Activated CD4-positive, alpha-beta T cell treated with anti-CD3 and anti-CD28 coated beads, Interleukin-2, Interleukin-6, amounts not matched to agents 100 ng/mL and 50 ng/mL, durations not matched to agents 16 hours and 8 hours (primary cell): ENCODE results near the gene DBI.

Source experiments
- DNase-seq: peaks from one replicate; pipeline ENCODE4 v3.0.0-alpha.2; 2020

DBI gene

DNA sequence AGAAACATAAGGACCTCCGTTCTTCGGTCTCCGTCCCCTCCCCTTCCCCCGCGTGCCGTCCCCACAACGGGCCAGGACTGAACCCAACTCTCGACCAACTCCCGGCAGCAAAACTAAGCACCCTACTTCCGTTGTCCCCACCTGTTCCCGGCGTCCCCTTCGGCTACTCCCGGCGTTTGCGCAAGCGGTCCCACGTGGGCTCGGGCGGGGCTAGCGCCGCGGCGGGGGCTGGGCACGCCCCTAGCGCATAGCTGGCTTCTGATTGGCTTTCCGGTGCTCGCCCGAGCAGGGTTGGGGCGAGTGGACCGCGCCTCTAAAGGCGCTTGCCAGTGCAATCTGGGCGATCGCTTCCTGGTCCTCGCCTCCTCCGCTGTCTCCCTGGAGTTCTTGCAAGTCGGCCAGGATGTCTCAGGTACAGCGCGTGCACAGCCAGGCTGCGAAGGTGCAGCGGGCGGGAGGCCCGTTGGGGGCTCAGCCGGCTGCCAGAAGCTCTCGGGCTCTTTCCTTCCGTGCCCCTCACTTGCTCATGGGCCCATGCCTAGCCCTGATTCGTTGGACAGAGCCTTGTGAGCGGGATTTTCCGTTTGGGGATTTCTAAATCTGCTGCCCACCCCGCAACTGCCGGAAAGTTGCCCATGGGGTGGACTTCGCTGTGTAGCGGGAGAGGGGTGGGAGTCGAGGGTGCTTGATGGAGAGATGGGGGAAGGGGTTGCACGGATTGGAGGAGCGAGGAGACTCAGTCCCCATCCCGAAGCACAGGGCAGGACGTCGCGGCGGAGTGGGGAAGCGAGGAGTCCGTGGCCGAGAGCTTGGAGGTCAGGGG is at the start of gene DBI, which contains the start of gene C2orf76:
DBI (plus strand) TSS at position 329 of the 823 bp plus-strand sequence; CDS start at position 404, 75 bp downstream.
C2orf76 (minus strand) TSS at position 186 of the 823 bp plus-strand sequence. CDS start 26,875 bp downstream, outside the sequence.
- peak; percentile 97 for DNase-seq

GRCh38 chr2:119317554-119317953 is 49.2 kb upstream of the DBI start:
- no peak for DNase-seq

GRCh38 chr2:119319593-119319992 is 47.2 kb upstream of the DBI start:
- no peak for DNase-seq

GRCh38 chr2:119323459-119323858 is 43.3 kb upstream of the DBI start:
- DNase-seq: no peak

DNA sequence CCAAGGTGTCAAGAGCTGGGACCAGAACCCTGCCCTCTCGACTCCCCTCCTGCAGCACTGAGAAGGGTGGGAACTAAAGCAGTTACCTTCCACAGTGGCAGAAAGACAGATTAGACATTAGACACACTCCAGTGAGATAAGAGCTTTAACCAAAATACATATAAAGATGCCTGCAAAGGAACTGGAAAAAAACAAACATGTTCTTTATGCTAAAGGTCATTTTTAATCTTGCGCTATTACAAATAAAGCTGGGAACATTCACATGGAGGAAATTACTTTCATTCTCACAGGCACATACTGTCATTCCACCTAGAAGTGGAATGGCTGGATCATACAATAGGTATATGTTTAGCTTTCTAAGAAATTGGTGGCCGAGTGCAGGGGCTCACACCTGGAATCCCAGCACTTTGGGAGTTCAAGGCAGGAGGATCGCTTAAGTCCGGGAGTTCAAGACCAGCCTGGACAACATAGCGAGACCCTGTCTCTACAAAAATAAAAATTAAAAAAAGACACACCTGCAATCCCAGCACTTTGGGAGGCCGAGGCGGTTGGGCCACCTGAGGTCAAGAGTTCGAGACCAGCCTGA is 42.0 kb upstream of the DBI start:
- no peak for DNase-seq

- DNase-seq: no peak
Measured at GRCh38 chr2:119326938-119327337, 39.8 kb upstream of the DBI start.

DNA sequence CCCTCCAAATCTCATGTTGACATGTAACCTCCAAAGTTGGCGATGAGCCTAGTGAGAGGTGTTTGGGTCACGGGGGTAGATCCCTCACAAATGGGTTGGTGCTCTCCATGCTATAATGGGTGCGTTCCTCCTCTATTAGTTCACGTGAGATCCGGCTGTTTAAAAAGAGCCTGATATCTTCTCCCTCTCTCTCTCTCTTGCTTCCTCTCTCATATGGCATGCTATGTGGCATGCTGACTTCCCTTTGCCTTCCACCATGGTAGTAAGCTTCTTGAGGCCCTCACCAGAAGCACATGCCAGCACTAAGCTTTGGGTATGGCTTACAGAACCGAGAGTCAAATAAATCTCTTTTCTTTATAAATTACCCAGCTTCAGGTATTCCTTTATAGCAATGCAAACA is 39.3 kb upstream of the DBI start:
- DNase-seq: no peak

GRCh38 chr2:119332953-119333352 is 33.8 kb upstream of the DBI start:
- DNase-seq: no peak

DNA sequence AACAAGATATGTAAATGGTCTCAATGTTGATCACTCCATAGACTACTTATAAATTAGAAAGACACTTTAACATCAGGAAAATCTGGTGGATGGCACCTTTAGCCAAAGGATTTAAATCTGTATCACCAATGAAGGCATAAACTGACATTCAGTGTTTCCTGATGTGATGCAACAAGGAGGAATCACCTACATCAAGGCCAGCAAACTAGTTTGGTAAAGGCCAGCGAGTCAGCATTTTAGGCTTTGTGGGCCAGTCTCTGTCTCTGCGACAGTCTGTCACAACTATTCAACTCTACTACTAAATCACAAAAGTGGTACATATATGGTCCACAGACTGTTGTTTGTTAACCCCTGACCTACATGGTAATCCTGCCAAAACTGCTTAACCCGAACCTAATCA is 33.4 kb upstream of the DBI start:
- no peak for DNase-seq

- no peak for DNase-seq
Measured at GRCh38 chr2:119333833-119334232, 32.9 kb upstream of the DBI start.

GRCh38 chr2:119337749-119338148 is 29.0 kb upstream of the DBI start:
- DNase-seq: no peak

DNA sequence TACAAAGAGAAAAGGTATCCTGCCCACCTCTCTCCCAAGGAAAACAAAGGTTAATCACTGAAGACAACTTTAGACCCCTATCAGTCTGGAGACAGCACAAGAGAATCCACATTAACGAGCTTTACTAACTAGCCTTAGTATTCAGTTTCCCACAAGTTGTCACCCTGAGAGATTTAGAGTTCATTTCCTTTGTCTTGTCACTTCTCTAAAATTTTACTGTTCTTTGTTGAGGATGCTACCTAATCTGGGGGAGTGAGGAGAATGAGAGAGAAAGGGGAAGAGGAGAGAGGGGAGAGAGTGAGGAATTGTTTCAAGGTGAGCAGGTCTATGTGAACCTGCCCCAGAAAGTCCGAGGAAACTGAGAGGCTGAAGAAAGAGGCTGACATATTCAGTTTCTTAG is 28.5 kb upstream of the DBI start:
- DNase-seq: no peak

DNA sequence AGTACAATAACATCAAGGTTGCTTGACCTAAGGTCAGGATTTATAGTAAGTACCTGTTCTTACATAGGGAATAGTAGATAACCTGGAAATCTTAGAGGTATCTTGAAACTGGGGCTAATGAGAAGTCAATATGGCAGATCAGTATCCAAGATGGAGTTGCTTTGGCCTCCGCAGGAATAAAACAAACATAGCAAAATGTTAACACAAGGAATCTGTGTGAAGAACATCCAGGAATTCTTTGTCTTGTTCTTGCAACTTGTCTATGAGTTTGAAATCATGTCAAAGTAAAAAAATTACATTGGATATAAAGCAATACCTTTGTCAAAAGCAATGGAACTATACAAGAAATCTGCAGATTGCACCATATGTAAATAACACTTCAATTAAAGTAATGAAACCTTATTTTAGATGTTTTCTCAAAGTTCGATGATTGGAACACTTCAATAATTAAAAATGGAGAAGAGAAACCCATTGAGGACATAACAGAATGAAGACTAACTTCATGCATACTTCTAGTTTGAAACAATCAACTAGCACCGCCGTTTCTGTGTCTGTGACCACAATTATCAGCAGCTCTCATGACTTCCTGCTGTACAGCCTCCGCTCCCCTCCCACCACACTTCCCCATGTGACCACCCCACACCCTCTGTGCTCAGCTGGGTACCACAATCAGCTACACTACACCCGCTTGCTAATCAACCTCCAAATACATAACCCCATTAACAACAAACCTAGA is 27.8 kb upstream of the DBI start:
- DNase-seq: peak; percentile 12

DNA sequence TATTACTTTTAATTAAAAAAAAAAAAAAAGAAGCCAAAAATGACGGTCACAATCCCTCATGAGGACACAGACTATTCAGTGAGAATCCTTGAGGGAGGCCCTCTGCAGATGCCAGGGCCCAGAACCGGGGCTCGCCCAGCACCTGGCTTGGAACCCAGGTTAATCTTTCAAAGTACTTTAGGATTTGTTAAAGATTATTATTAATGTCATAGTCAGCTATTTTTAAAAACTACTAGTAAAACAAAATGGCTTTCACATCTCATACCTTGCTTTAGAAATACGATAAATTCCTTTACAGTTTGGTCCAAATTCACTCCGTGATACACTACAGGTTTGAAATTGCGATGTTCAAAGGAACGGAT is 27.2 kb upstream of the DBI start:
- DNase-seq: no peak

GRCh38 chr2:119341684-119342083 is 25.1 kb upstream of the DBI start:
- no peak for DNase-seq

- DNase-seq: no peak
Measured at GRCh38 chr2:119349289-119349688, 17.5 kb upstream of the DBI start.

DNA sequence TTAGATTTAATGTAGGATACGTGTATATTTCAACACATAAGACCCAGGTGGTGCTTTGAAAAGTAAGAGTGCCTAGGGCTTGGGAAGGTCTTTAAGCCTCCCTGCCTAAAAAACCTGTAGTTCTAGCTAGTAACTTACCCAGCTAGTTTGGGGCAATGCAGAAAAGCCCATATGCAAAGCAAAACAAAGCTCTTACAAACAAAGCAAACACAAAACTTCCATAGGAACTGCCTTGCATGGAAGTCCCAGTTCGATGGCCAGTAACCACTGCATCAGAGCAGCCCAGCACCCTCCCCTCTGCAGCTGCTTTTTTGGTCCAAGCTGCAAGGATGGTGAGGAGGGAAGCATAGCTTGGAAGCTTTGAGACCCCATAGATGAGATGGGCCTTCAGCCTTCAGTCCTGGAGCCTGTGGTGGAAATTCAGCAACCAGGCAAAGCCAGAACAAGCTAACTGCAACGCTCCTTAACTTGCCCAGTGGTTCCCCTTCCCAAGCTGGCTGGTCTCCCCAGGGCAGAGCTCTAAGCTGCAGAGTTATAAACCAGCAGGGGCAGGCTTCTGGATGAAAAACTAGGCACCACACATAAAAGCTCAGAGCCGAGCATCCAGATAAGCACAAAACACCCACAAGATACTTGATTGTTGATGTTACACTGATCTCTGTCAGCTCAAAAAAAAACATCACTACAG is 16.3 kb upstream of the DBI start:
- DNase-seq: no peak

DNA sequence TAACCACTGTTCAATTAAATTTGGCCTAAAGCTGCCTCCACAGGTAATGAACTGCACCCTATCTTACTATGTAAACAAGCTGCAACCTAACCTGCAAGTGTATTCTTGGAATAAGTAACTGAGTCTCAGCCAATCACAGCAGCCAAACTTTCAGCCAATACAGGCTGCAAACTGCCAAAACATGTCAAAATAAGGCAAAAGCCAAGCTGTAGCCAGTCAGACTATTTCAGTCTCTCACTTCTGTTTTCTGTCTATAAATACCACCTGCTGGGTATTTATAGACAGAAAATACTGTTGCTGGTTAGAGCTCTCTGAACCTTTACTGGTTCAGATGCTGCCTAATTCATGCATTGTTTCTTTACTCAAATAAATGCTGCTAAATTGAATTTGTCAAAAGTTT is 14.4 kb upstream of the DBI start:
- no peak for DNase-seq

DNA sequence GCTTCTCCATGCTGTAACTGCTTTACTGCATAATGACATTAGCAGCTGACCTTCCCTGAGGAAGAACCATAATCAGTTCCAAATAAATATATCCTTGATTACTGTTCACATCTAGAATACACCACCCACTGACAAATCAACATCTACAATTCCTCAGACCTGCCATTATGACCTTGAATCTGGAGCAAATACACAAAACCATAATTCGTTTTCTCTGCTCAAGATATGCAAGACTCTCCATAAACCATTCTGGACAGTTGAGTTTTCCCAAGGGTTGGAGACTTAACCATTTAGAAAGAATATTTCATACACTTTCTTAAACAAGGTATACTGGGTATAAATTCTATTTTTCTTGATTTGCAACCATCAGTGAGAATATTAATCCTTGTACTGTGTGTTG is 11.9 kb upstream of the DBI start:
- no peak for DNase-seq

DNA sequence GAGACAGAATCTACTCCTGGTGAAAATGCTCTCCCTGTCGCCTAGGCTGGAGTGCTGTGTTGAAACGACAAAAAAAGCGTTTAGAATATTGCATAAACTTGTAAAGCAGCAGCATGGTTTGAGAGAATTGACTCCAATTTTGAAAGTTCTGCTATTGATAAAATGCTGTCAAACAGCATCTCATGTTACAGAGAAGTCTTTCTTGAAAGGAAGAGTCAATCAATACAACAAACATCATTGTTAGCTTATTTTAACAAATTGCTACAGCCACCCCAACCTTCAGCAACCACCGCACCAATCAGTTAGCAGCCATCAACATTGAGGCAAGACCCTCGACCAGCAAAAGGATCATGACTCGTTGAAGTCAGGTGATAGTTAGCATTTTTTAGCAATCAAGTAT is 7.0 kb upstream of the DBI start:
- DNase-seq: no peak

GRCh38 chr2:119360423-119360966 is 6.3 kb upstream of the DBI start:
- DNase-seq: no peak

DNA sequence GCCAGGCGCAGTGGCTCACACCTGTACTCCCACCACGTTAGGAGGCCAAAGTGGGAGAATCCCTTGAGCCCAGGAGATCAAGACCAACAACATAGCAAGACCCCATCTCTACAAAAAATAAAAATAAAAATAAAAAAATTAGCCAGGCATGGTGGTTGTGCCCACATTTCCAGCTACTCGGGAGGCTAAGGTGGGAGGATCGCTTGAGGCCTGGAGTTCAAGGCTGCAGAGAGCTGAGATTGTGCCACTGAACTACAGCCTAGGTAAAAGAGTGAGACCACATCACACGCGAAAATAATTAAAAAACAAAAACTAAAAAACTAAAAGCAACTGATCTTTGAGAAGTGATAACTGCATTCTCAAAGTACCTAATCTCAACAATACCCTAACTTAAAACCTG is 2.0 kb upstream of the DBI start:
- DNase-seq: no peak

GRCh38 chr2:119365436-119365835 is 1.3 kb upstream of the DBI start:
- DNase-seq: no peak
